Endothelial cell of umbilical vein (primary cell): ENCODE measurements around the gene SIAH2. TPM values are rescaled to one million over a fixed set of nuclear protein-coding genes. Genes with fewer than 3 reads are reported as not detected.

Experiments used
- BruUV-seq: library from RNA; stranded (reverse); fragments of 400-500 nt; replicated peaks from 2 replicates; lab custom pipeline; 2021; lab: Mats Ljungman, UMichigan
- CTCF ChIA-PET: fragments of 300-600, 350-600 bp; sonication (Branson Sonifier 250); formaldehyde crosslinking; loops from one replicate; lab custom pipeline; 2021; ENCODE audit warnings: antibody characterized with exemption, inconsistent platforms; lab: Charles Lee
- POLR2A ChIA-PET: fragments of 300-600, 350-600 bp; sonication (Branson Sonifier 250); formaldehyde crosslinking; loops from one replicate; lab custom pipeline; 2021; ENCODE audit warnings: antibody characterized with exemption, inconsistent platforms; lab: Charles Lee
- DNase-seq: peaks from one replicate; pipeline ENCODE4 v3.0.0-alpha.2; 2011; ENCODE audit warnings: low read depth, low spot score
- FAIRE-seq: peaks from 2 replicates; lab custom pipeline; 2011; peaks lifted over from hg19 to GRCh38; lab: Jason Lieb, UNC
- H2AFZ ChIP-seq: 2 replicates; pipeline ENCODE4 v1.6.0; 2012; ENCODE audit warnings: low read depth, low read length, control low read depth, inconsistent platforms
- H3K27ac ChIP-seq: 2 replicates; pipeline ENCODE4 v1.5.1; 2011; ENCODE audit warnings: low read depth, mild to moderate bottlenecking, control low read depth, low read length, moderate library complexity; ENCODE audit not compliant: insufficient read depth
- H3K27me3 ChIP-seq, 2 experiments: 2 replicates each; pipeline versions ENCODE4 v1.6.0 to v1.6.1; 2011; ENCODE audit warnings: low read length in 2 of 2, mixed read lengths in 1 of 2; ENCODE audit not compliant: control insufficient read depth in 2 of 2, insufficient read depth in 2 of 2
- H3K36me3 ChIP-seq, 2 experiments: 2 replicates in 1 of 2; 3 replicates in 1 of 2; pipeline ENCODE4 v1.5.1; 2011; ENCODE audit warnings: low read length in 2 of 2, mild to moderate bottlenecking in 1 of 2, moderate library complexity in 1 of 2; ENCODE audit not compliant: control insufficient read depth in 2 of 2, insufficient read depth in 2 of 2; ENCODE audit errors: extremely low read depth in 1 of 2
- H3K4me1 ChIP-seq: 3 replicates; pipeline ENCODE4 v1.5.1; 2011; ENCODE audit warnings: mild to moderate bottlenecking, low read length; ENCODE audit not compliant: control insufficient read depth, insufficient read depth; ENCODE audit errors: extremely low read depth
- H3K4me2 ChIP-seq: 2 replicates; pipeline ENCODE4 v1.6.1; 2011; ENCODE audit warnings: low read length, control low read depth, mixed read lengths; ENCODE audit not compliant: insufficient read depth
- H3K4me3 ChIP-seq, 3 experiments: fragments of 200-600 bp in 1 of 3; sonication (generic), shearing (Covaris generic) in 1 of 3; replicated peaks in 1 of 3; 2 replicates each; pipeline ENCODE4 v1.5.1; 2011 to 2016; ENCODE audit warnings: control low read depth in 3 of 3, low read length in 3 of 3, mild to moderate bottlenecking in 2 of 3, inconsistent platforms in 1 of 3, low read depth in 1 of 3, moderate library complexity in 1 of 3; ENCODE audit not compliant: insufficient read depth in 1 of 3
- H3K79me2 ChIP-seq: 2 replicates; pipeline ENCODE4 v1.6.0; 2012; ENCODE audit warnings: low read length, inconsistent platforms; ENCODE audit not compliant: control insufficient read depth, insufficient read depth
- H3K9ac ChIP-seq: replicated peaks from 2 replicates; pipeline ENCODE3; 2011; ENCODE audit warnings: low read length, control low read depth; ENCODE audit not compliant: insufficient read depth; ENCODE audit errors: extremely low read depth
- H3K9me1 ChIP-seq: replicated peaks from 3 replicates; pipeline ENCODE4 v1.6.0; 2011; ENCODE audit warnings: mild to moderate bottlenecking, low read length; ENCODE audit not compliant: control insufficient read depth, insufficient read depth; ENCODE audit errors: extremely low read depth
- H3K9me3 ChIP-seq: replicated peaks from 2 replicates; pipeline ENCODE4 v1.5.1; 2012; ENCODE audit warnings: low read length, inconsistent platforms; ENCODE audit not compliant: control insufficient read depth, insufficient read depth
- H4K20me1 ChIP-seq: replicated peaks from 2 replicates; pipeline ENCODE3; 2011; ENCODE audit warnings: mild to moderate bottlenecking, low read length; ENCODE audit not compliant: control insufficient read depth, insufficient read depth; ENCODE audit errors: extremely low read depth
- EZH2 ChIP-seq: IDR thresholded peaks from 2 replicates; pipeline ENCODE4 v1.6.1; 2012; ENCODE audit warnings: borderline replicate concordance, low read depth, mild to moderate bottlenecking, moderate library complexity, low read length, inconsistent platforms; ENCODE audit not compliant: severe bottlenecking
- FOS ChIP-seq: IDR thresholded peaks from 2 replicates; pipeline ENCODE4 v1.6.1; 2011; ENCODE audit warnings: mild to moderate bottlenecking, low read length, moderate library complexity, borderline replicate concordance; ENCODE audit not compliant: insufficient read depth
- GATA2 ChIP-seq: IDR thresholded peaks from 2 replicates; pipeline ENCODE4 v1.7.0; 2011; ENCODE audit warnings: low read depth, mild to moderate bottlenecking, moderate library complexity, mixed read lengths, low read length; ENCODE audit not compliant: insufficient read length, insufficient read depth
- JUN ChIP-seq: IDR thresholded peaks from 2 replicates; pipeline ENCODE4 v1.6.1; 2011; ENCODE audit warnings: borderline replicate concordance, low read depth; ENCODE audit not compliant: insufficient read length, insufficient read depth
- MAX ChIP-seq: IDR thresholded peaks from 2 replicates; pipeline ENCODE4 v1.6.1; 2011; ENCODE audit not compliant: insufficient read depth, insufficient read length
- MYC ChIP-seq: IDR thresholded peaks from one replicate; pipeline ENCODE4 v1.6.1; 2011; ENCODE audit warnings: mild to moderate bottlenecking, low read depth, low read length
- POLR2A ChIP-seq: IDR thresholded peaks from 2 replicates; pipeline ENCODE4 v1.6.1; 2012; ENCODE audit warnings: low read depth, mild to moderate bottlenecking, control low read depth, low read length
- POLR2AphosphoS5 ChIP-seq: IDR thresholded peaks from 2 replicates; pipeline ENCODE4 v1.6.1; 2012; ENCODE audit warnings: low read depth, mild to moderate bottlenecking, control low read depth, low read length, moderate library complexity; ENCODE audit not compliant: insufficient read depth
- dilution Hi-C: fragments of 300-500 bp; cut with MboI; formaldehyde crosslinking; loops from one replicate; pipeline ENCODE4 v1.15.0; 2019; ENCODE audit warnings: low sequenced_read_pairs; ENCODE audit not compliant: extremely low pct_ligation_motif_present
- intact Hi-C: fragments of 100-400 bp; cut with micrococcal nuclease; formaldehyde crosslinking; loops from one replicate; pipeline ENCODE4 v1.10.0; 2022
- polyA plus RNA-seq, 4 experiments: library from polyadenylated mRNA; depleted of rRNA in 3 of 4; stranded (reverse) in 3 of 4; unstranded in 1 of 4; fragments of >200 nt; gene quantifications; 2 replicates each; pipeline versions ENCODE4 v1.2.1 to v1.2.3, GENCODE V29; 2011 to 2012; ENCODE audit warnings: missing spikeins in 1 of 4
- total RNA-seq: library from RNA; stranded (reverse); gene quantifications from 2 replicates; pipeline ENCODE4 v1.2.3, GENCODE V29; 2021
- TF ChIP-seq, protein P1 (sequence below), 2 donors: IDR thresholded peaks; 1 replicate in 1 of 2; 2 replicates in 1 of 2; pipeline ENCODE4 v1.5.1; 2011; ENCODE audit warnings: low read length in 2 of 2, mild to moderate bottlenecking in 2 of 2, moderate library complexity in 2 of 2, control low read depth in 1 of 2, inconsistent platforms in 1 of 2, low read depth in 1 of 2; ENCODE audit not compliant: insufficient read depth in 1 of 2; ENCODE audit errors: extremely low read depth in 1 of 2

Gene SIAH2
- total and polyA plus RNA-seq, 2 donors (not counting 3 experiments of a cell fraction or from before 2014, with no cell fraction given), result 16.7 to 25.1 TPM

DNA sequence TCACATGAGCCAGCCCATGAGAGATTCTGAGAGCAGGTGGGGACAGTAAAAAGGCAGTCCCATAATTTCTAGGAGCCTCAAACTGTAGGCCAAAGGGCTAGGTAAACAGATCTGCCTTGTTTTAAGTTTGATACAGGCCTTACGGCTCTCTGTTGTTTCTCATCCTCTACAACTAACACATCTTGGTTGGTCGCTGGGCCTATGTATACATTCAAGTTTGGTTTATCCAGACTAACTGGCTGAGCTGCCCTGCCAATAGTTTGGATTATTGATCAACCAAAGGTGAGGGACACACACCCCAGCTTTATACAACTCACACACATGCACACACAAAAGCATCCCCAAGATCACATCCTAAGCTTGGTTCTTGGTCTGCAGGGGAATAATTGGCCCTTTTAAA lies 3.0 kb downstream of the SIAH2 start:
- FAIRE-seq, result no peak
- Histone ChIP-seq H3K79me2 (peaks cover 65% of the 10 kb centered on the region), H3K9me1 (no peaks in the 10 kb centered on the region), H3K4me1 (peaks cover 19% of the 10 kb centered on the region), H3K27ac (no peak overlapping the region), H3K27me3 (no peaks in the 10 kb centered on the region), H2AFZ (no peak overlapping the region), H4K20me1 (no peaks in the 10 kb centered on the region), H3K9ac (no peak overlapping the region), H3K9me3 (no peaks in the 10 kb centered on the region), H3K36me3 (no peaks in the 10 kb centered on the region), H3K4me2 (peak overlapping the region; percentile 96), H3K4me3 (peak overlapping the region in 1 of 3 experiments; percentile 85)
- DNase-seq, result no peak
- intact Hi-C loops, result loop anchor here (5.0 to 10.0 kb wide), 4 partner anchors 233 to 1012 kb away; no protein-coding TSS in a partner anchor
- dilution Hi-C loops, result no loop called here
- no peak for TF ChIP-seq JUN
- TF ChIP-seq, protein P1, sequence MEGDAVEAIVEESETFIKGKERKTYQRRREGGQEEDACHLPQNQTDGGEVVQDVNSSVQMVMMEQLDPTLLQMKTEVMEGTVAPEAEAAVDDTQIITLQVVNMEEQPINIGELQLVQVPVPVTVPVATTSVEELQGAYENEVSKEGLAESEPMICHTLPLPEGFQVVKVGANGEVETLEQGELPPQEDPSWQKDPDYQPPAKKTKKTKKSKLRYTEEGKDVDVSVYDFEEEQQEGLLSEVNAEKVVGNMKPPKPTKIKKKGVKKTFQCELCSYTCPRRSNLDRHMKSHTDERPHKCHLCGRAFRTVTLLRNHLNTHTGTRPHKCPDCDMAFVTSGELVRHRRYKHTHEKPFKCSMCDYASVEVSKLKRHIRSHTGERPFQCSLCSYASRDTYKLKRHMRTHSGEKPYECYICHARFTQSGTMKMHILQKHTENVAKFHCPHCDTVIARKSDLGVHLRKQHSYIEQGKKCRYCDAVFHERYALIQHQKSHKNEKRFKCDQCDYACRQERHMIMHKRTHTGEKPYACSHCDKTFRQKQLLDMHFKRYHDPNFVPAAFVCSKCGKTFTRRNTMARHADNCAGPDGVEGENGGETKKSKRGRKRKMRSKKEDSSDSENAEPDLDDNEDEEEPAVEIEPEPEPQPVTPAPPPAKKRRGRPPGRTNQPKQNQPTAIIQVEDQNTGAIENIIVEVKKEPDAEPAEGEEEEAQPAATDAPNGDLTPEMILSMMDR (IDR thresholded peaks at IDR 0.05; ENCODE audit: extremely low read depth in 1 of 2, insufficient read depth in 1 of 2, low read depth in 1 of 2, low read length in 2 of 2), result no peak
- TF ChIP-seq GATA2, result no peak
- no peak for TF ChIP-seq MYC
- no peak for TF ChIP-seq EZH2
- TF ChIP-seq POLR2A, result no peak
- TF ChIP-seq POLR2AphosphoS5, result no peak
- no peak for TF ChIP-seq FOS
- TF ChIP-seq MAX, result no peak
- POLR2A ChIA-PET, result interaction anchor here (1.1 kb wide), 1 partner anchor 56 kb away, joined by 3 read pairs; no protein-coding TSS in a partner anchor
- CTCF ChIA-PET, result interaction anchor here (0.8 to 1.2 kb wide), 2 partner anchors 28 to 38 kb away, joined by 3 to 5 read pairs; no protein-coding TSS in a partner anchor
- no TSS peak for BruUV-seq
